ENCODE measurements around the gene MAN2B2. TPM values are rescaled to one million over a fixed set of nuclear protein-coding genes. Genes with fewer than 3 reads are reported as not detected.

The MAN2B2 gene
- total and polyA plus RNA-seq, 2 experiments from 2014 or later, result 22.2 to 24.0 TPM

- no peak for DNase-seq (ENCODE audit: low spot score)
- Histone ChIP-seq H3K4me2 (no peak overlapping the region), H3K27ac (no peak overlapping the region), H3K9me3 (ENCODE audit: low read depth) (no peaks in the 10 kb centered on the region), H3K36me3 (replicated peaks; ENCODE audit: insufficient read depth, low read depth) (no peaks in the 10 kb centered on the region), H2AFZ (no peak overlapping the region), H3K4me1 (ENCODE audit: insufficient read depth) (no peaks in the 10 kb centered on the region), H3K9me2 (replicated peaks; ENCODE audit: insufficient read depth) (no peaks in the 10 kb centered on the region), H3K79me2 (no peaks in the 10 kb centered on the region), H3K27me3 (no peaks in the 10 kb centered on the region), H3K4me3 (no peak overlapping the region), H4K20me1 (ENCODE audit: insufficient read depth, poor library complexity, severe bottlenecking) (no peaks in the 10 kb centered on the region)
- no peak for TF ChIP-seq EZH2phosphoT487 (IDR thresholded peaks at IDR 0.05; ENCODE audit: low read depth, severe bottlenecking, unreplicated experiment)
- no peak for TF ChIP-seq EZH2 (IDR thresholded peaks at IDR 0.05; ENCODE audit: borderline replicate concordance)
- no peak for TF ChIP-seq CTCF (IDR thresholded peaks at IDR 0.05; ENCODE audit: poor library complexity)
- 94% methylated on average over 60 of the region's 65 CpGs for WGBS (ENCODE audit: low lambda C conversion rate, missing lambda C conversion rate)
These were observed 82.5 kb downstream of the MAN2B2 start for GRCh38 chr4:6657242-6658208.

GRCh38 chr4:6658209-6658595, 83.2 kb downstream of the MAN2B2 start:
- no peaks in the 10 kb centered on the region for H4K20me1 ChIP-seq (ENCODE audit: insufficient read depth, poor library complexity, severe bottlenecking)
- H3K27me3 ChIP-seq, result no peaks in the 10 kb centered on the region
- H3K4me1 ChIP-seq (ENCODE audit: insufficient read depth), result no peaks in the 10 kb centered on the region
- H3K79me2 ChIP-seq, result no peaks in the 10 kb centered on the region
- no peaks in the 10 kb centered on the region for H3K9me3 ChIP-seq (ENCODE audit: low read depth)
- no peak overlapping the region for H3K4me3 ChIP-seq
- H2AFZ ChIP-seq, result peak overlapping the region; percentile 83
- DNase-seq (ENCODE audit: low spot score), result no peak
- H3K4me2 ChIP-seq, result peak overlapping the region; percentile 85
- no peaks in the 10 kb centered on the region for H3K9me2 ChIP-seq (replicated peaks; ENCODE audit: insufficient read depth)
- TF ChIP-seq EZH2 (IDR thresholded peaks at IDR 0.05; ENCODE audit: borderline replicate concordance), result no peak
- no peak for TF ChIP-seq EZH2phosphoT487 (IDR thresholded peaks at IDR 0.05; ENCODE audit: low read depth, severe bottlenecking, unreplicated experiment)
- TF ChIP-seq CTCF (IDR thresholded peaks at IDR 0.05; ENCODE audit: poor library complexity), result no peak
- H3K27ac ChIP-seq, result no peak overlapping the region
- no peaks in the 10 kb centered on the region for H3K36me3 ChIP-seq (replicated peaks; ENCODE audit: insufficient read depth, low read depth)
- 98% methylated on average over 7 of the region's 7 CpGs for WGBS (ENCODE audit: low lambda C conversion rate, missing lambda C conversion rate)

- H3K9me2 ChIP-seq (replicated peaks; ENCODE audit: insufficient read depth), result no peaks in the 10 kb centered on the region
- DNase-seq (ENCODE audit: low spot score), result peak; percentile 54
- H3K9me3 ChIP-seq (ENCODE audit: low read depth), result no peaks in the 10 kb centered on the region
- no peaks in the 10 kb centered on the region for H3K79me2 ChIP-seq
- H3K4me3 ChIP-seq, result peak overlapping the region; percentile 29
- whole genome bisulfite sequencing (ENCODE audit: low lambda C conversion rate, missing lambda C conversion rate), result 23% methylated on average over 50 of the region's 52 CpGs
- no peak overlapping the region for H3K27ac ChIP-seq
- no peaks in the 10 kb centered on the region for H3K36me3 ChIP-seq (replicated peaks; ENCODE audit: insufficient read depth, low read depth)
- H2AFZ ChIP-seq, result peak overlapping the region; percentile 83
- TF ChIP-seq EZH2 (IDR thresholded peaks at IDR 0.05; ENCODE audit: borderline replicate concordance) (no peak), EZH2phosphoT487 (IDR thresholded peaks at IDR 0.05; ENCODE audit: low read depth, severe bottlenecking, unreplicated experiment) (no peak), CTCF (IDR thresholded peaks at IDR 0.05; ENCODE audit: poor library complexity) (no peak)
- no peaks in the 10 kb centered on the region for H3K4me1 ChIP-seq (ENCODE audit: insufficient read depth)
- H3K4me2 ChIP-seq, result peak overlapping the region; percentile 85
- H4K20me1 ChIP-seq (ENCODE audit: insufficient read depth, poor library complexity, severe bottlenecking), result no peaks in the 10 kb centered on the region
- H3K27me3 ChIP-seq, result no peaks in the 10 kb centered on the region
These were observed 83.6 kb downstream of the MAN2B2 start for GRCh38 chr4:6658597-6659075.

Measured in hepatocyte (in vitro differentiated cells).